HL-60 (cell line): ENCODE measurements around the gene RELN.

ENCODE experiments used
- POLR2AphosphoS5 ChIP-seq: IDR thresholded peaks from 2 replicates; pipeline ENCODE4 v1.6.1; 2012; ENCODE audit warnings: low read depth
- SPI1 ChIP-seq: IDR thresholded peaks from 2 replicates; pipeline ENCODE4 v1.6.1; 2012; ENCODE audit warnings: low read depth, mild to moderate bottlenecking, borderline replicate concordance
- TF ChIP-seq, protein P1 (sequence below): IDR thresholded peaks from one replicate; pipeline ENCODE4 v1.5.1; 2011; ENCODE audit warnings: low read length, control low read depth, inconsistent platforms; ENCODE audit not compliant: insufficient read depth

DNA sequence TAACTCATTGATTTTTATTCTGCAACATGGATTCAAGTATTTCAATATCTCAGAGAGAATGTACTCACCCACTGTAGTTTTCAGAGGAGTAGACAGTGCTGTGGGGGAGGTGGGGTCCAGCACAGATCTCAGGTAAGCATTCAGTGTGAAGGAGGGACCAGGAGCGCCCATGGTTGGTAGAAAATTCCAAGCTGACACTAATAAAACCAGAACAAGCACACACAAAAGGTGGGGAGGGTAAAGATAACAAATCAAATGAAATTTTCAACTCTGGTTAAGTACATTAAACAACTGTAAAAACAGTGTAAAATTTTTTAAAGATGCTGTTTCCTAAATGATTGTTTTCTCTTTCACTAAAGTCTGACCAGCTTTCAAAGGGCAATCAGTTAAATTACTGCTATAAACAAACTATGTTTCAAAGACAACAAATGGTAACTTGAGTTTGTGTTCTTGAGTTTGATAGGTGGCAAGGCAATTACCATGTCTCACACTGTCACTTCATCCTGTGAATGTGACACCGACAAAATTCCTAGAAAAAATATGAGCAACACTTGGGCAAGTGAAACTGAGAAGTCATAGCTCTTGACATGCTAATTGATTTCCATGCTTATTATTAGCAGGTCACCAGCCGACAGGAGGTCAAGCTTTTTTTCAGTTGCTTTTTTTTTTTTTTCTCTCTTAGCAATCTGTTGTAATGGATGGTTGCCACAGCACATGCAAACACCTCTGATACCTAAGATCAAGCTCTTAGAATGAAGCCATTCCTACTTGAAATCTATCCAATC is 337.7 kb downstream of the RELN start:
- TF ChIP-seq, protein P1, sequence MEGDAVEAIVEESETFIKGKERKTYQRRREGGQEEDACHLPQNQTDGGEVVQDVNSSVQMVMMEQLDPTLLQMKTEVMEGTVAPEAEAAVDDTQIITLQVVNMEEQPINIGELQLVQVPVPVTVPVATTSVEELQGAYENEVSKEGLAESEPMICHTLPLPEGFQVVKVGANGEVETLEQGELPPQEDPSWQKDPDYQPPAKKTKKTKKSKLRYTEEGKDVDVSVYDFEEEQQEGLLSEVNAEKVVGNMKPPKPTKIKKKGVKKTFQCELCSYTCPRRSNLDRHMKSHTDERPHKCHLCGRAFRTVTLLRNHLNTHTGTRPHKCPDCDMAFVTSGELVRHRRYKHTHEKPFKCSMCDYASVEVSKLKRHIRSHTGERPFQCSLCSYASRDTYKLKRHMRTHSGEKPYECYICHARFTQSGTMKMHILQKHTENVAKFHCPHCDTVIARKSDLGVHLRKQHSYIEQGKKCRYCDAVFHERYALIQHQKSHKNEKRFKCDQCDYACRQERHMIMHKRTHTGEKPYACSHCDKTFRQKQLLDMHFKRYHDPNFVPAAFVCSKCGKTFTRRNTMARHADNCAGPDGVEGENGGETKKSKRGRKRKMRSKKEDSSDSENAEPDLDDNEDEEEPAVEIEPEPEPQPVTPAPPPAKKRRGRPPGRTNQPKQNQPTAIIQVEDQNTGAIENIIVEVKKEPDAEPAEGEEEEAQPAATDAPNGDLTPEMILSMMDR: no peak
- no peak for TF ChIP-seq SPI1
- TF ChIP-seq POLR2AphosphoS5: no peak
